Neutrophil (primary cell): ENCODE measurements around the gene AMDHD1.
A peak's percentile ranks its signal among the peaks of the same experiment; 100 is the strongest.

Experiments used
- H3K27ac ChIP-seq: fragments of 200-600 bp; sonication (generic); 2 replicates; pipeline ENCODE4 v1.5.1; 2016; ENCODE audit warnings: mild to moderate bottlenecking, moderate library complexity
- H3K27me3 ChIP-seq: fragments of 200-600 bp; sonication (generic); 2 replicates; pipeline ENCODE4 v1.6.0; 2016; ENCODE audit warnings: mild to moderate bottlenecking
- H3K36me3 ChIP-seq: fragments of 200-600 bp; sonication (generic); 2 replicates; pipeline ENCODE4 v1.5.1; 2017
- H3K4me1 ChIP-seq, 2 experiments: fragments of 200-600 bp in 1 of 2; sonication (generic) in 1 of 2; 1 replicate in 1 of 2; 2 replicates in 1 of 2; pipeline versions ENCODE4 v1.5.1 to v1.6.1; 2013 to 2016; ENCODE audit warnings: low read depth in 1 of 2, low read length in 1 of 2, mild to moderate bottlenecking in 1 of 2, moderate library complexity in 1 of 2; ENCODE audit not compliant: control insufficient read depth in 1 of 2, insufficient read depth in 1 of 2
- H3K4me3 ChIP-seq, 2 experiments: fragments of 200-600 bp in 1 of 2; sonication (generic) in 1 of 2; 1 replicate in 1 of 2; 2 replicates in 1 of 2; pipeline ENCODE4 v1.5.1; 2013 to 2016; ENCODE audit warnings: low read depth in 1 of 2, low read length in 1 of 2, mild to moderate bottlenecking in 1 of 2, moderate library complexity in 1 of 2
- H3K9me3 ChIP-seq: fragments of 200-600 bp; sonication (generic); 2 replicates; pipeline ENCODE4 v1.5.1; 2016
- CTCF ChIP-seq: fragments of 200-600 bp; sonication (generic); IDR thresholded peaks from 2 replicates; pipeline ENCODE4 v1.5.1; 2016; ENCODE audit warnings: antibody characterized with exemption

The AMDHD1 gene

GRCh38 chr12:95942524-95943329 lies 404 bp upstream of the AMDHD1 start, which contains the start of gene CCDC38:
TSS of gene CCDC38 (minus strand) at chr12:95942614. CDS start at chr12:95936509, 6,105 bp downstream.
- Histone ChIP-seq H3K27ac (peak within 1 kb of the TSS; percentile 41), H3K4me1 (peaks cover 10 to 12% of the 10 kb centered on the region in 2 experiments), H3K36me3 (no peaks in the 10 kb centered on the region), H3K27me3 (peaks cover 25% of the 10 kb centered on the region), H3K4me3 (peak within 1 kb of the TSS; percentile 80 to 90), H3K9me3 (no peaks in the 10 kb centered on the region)
- no peak for TF ChIP-seq CTCF

DNA sequence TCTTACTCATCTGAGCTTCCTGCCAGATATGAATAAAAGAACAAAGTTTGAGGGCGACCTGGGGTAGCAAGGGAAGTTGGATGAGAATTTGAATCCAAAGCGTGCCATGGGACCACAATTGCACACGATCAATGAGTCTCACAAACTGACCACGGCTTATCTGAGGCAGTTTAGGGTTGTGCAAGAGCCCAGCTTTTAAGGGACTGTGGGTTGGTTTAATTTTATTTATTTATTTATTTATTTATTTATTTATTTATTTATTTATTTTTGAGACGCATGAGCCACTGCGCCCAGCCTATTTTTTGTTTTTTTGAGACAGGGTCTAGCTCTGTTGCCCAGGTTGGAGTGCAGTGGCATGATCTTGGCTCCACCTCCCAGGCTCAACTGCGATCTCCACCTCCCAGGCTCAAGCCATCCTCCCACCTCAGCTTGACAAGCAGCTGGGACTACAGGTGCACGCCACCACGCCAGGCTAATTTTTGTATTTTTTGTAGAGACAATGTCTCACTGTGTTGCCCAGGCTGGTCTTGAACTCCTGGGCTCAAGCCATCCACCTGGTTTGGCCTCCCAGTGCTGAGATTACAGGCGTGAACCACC lies 1.1 kb downstream of the AMDHD1 start:
- no peak for TF ChIP-seq CTCF
- H3K4me1 ChIP-seq = peaks cover 10 to 12% of the 10 kb centered on the region in 2 experiments
- no peaks in the 10 kb centered on the region for H3K9me3 ChIP-seq
- H3K27me3 ChIP-seq = peaks cover 27% of the 10 kb centered on the region
- H3K27ac ChIP-seq = no peak overlapping the region
- peak overlapping the region in 1 of 2 experiments; percentile 90 for H3K4me3 ChIP-seq
- no peaks in the 10 kb centered on the region for H3K36me3 ChIP-seq

DNA sequence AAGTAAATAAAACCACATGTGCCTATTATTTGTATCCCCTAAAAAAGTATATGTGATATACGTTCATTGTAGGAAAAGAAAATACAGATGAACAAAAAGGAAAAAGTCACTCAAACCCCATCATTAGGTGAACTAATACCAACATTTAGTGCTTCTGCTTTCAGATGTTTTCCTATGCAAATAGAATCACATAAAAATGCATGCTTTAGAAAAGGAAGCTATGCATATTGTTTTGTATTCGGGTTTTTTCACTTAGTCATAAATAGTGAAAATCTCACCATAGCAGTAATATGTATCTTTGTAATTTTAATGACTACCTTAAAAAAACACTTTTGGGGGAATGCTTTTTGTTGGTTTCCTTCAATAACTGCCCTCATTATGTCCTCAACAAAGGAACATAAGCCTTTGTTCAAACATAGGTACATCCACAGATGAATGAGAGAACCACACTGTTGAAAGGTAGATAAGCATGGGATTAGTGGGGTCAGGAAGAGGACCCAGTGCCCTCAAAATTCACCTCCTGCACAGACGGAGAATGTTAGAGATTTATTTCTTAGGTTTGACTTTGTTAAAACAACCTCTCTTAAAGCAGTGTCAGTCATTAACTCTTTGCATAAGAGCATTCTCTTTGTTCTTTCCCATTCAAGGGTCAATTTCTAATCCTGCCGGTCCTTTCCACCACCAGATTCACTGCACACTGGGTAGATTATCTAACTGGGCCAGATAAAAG lies 6.5 kb downstream of the AMDHD1 start:
- no peak for TF ChIP-seq CTCF
- Histone ChIP-seq H3K36me3 (no peaks in the 10 kb centered on the region), H3K4me3 (no peak overlapping the region), H3K27me3 (peaks cover 20% of the 10 kb centered on the region), H3K27ac (no peak overlapping the region), H3K9me3 (no peaks in the 10 kb centered on the region), H3K4me1 (no peaks in the 10 kb centered on the region)

DNA sequence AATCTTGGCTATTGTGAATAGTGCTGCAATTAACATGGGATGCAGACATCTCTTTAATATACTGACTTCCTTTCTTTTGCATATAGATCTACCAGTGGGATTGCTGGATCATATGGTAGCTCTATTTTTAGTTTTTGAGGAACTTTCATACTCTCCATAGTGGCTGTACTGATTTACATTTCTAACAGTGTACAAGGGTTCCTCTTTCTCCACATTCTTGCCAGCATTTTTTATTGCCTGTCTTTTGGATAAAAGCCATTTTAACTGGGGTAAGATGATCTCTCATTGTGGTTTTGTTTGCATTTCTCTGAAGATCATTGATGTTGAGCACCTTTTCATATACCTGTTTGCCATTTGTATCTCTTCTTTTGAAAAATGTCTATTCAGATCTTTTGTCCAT lies 8.4 kb downstream of the AMDHD1 start:
- Histone ChIP-seq H3K27ac (no peak overlapping the region), H3K4me1 (no peaks in the 10 kb centered on the region), H3K4me3 (no peak overlapping the region), H3K9me3 (no peaks in the 10 kb centered on the region), H3K36me3 (no peaks in the 10 kb centered on the region), H3K27me3 (peaks cover 10% of the 10 kb centered on the region)
- TF ChIP-seq CTCF = no peak

- TF ChIP-seq CTCF = no peak
- H3K36me3 ChIP-seq = no peaks in the 10 kb centered on the region
- no peaks in the 10 kb centered on the region for H3K9me3 ChIP-seq
- H3K27ac ChIP-seq = no peak overlapping the region
- peaks cover 10% of the 10 kb centered on the region for H3K27me3 ChIP-seq
- H3K4me3 ChIP-seq = no peak overlapping the region
- H3K4me1 ChIP-seq = no peaks in the 10 kb centered on the region
Observed at GRCh38 chr12:95953000-95953399, 9.9 kb downstream of the AMDHD1 start.
